Superior temporal gyrus (tissue), 1 donor: ENCODE measurements around the gene ZNF462.

ENCODE experiments used
- DNase-seq: peaks from one replicate; pipeline ENCODE4 v3.0.0-alpha.2; 2016; ENCODE audit errors: extremely low spot score

The ZNF462 gene

GRCh38 chr9:106929471-106930177 lies 66.7 kb downstream of the ZNF462 start:
- peak; percentile 40 for DNase-seq

DNA sequence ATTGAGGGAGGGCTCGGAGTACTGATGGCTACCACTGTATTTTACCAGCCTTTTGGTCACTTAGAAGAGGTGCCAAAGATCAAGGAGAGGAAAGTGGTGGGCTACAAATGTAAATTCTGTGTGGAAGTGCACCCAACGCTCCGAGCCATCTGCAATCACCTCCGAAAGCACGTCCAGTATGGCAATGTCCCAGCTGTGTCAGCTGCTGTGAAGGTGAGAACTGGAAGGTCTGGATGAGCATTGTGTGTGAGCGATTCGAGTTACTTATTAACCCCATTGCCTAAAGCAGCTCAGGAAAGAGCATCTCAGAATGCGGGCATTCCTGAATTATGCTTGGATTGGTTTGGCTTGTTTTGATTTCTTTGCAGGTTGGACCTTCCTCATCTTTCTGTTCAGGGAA lies 67.5 kb downstream of the ZNF462 start:
- DNase-seq: no peak

DNA sequence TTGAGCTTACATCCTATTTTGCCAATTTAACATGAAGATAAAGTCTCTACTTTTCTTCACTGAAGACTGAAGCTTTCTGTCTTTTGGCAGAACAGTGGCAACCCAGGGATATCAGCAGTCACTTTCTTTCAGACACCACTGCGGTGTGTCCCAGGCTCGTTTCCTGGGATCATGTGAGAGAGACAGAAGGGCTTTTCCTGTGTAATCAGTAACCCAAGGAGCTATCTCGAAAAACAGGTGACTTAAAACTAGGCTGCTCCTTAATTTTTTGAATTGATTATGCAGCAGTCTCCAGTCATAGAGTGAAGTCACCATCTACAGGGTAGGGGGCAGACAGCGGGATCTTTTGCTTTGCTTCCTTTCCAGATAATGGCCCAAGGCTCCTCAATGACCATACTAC lies 68.5 kb downstream of the ZNF462 start:
- DNase-seq: no peak

DNA sequence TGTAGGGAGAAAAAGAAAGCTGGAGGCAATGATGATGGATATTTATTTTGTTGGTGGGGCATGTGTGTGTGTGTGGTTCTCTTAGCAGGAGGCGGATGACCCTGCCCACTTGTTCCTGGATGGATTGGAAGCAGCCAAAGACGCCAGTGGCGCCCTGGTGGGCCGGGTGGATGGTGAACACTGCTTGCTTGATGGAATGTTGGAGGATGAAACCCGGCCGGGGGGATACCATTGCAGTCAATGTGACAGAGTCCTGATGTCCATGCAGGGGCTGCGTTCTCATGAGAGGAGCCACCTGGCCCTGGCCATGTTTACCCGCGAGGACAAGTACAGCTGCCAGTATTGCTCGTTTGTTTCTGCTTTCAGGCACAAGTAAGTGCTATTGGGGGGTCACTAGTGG lies 69.2 kb downstream of the ZNF462 start:
- DNase-seq: no peak

GRCh38 chr9:106932675-106933074 lies 69.7 kb downstream of the ZNF462 start:
- DNase-seq: no peak

GRCh38 chr9:106933470-106933869 lies 70.5 kb downstream of the ZNF462 start:
- DNase-seq: no peak

- no peak for DNase-seq
Measured at GRCh38 chr9:106934442-106935238, 71.7 kb downstream of the ZNF462 start.

DNA sequence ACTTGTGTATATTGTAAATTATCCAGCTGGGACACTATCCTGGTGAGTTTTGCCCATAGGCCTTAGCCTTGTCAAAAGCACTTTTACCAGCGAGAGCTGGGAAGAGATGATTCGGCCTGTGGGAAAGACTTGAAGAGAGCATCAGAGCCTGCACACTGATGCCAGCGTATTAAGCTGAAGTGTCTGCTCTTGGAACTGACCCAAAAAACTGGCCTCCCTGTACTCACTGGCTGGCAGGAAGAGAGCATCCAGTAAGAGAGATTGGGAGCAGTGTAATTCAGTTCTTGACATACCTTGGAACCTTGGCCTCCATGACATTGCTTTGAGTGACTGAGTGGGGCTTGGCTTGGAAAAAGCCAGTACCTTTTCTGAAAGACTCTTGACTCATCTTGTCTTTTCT lies 73.7 kb downstream of the ZNF462 start:
- no peak for DNase-seq

DNA sequence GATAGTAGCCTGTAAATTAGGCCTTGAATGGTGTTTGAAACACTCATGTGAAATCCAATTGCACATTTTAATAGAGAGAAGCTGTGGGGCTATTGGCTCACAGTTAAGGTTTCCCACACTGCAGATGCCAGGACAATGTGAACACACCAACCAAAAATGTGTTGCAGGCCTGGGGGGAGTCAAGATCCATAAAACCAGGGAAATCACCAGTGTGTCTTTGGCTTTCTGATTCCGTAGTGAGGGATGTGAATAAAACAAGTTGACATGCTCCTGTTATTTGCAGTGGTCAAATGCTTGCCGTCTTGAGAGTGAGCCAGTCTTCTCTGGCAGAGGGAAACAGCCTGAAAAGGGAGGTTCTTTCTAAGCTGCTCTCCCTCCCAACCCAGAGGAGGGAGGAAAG lies 79.0 kb downstream of the ZNF462 start:
- no peak for DNase-seq

GRCh38 chr9:106945727-106946660 lies 83.0 kb downstream of the ZNF462 start:
- DNase-seq: no peak

DNA sequence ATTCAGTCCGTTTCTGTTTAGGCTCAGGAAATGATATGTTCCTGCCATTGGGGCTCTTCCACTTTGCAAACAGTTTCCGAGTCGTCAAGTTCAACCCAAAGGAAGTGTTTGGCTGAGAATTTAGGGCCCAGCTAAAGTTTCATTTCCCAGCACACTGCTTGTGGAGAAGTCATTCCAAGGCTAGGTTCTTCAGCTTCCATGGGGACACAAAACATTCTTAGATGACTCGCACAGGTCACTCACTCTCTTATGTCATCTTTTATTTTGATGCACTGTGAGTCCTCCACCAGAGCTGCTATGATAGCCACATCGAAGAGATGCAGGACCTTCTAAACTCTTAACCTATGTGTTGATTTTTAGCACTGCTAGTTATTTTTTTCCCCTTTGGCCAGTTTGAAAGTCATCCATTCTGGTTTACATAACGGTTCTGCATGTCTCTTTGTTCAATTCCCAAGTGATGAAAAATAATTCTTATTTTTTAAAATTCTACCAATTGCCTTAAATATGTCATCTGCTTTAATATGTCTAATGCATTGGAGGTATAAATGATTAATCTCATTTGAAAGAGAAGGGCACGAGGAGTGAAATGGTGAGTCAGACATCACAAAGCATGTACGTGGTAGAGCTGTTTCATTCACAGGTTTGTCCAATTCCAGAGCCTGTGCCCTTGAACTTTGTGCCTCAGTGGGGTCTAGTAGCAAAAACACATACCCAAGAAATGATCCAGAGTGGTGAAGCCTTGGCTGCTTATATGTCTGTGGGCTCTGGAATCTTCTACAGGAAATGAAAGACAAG lies 84.3 kb downstream of the ZNF462 start:
- no peak for DNase-seq

- DNase-seq: no peak
Measured at GRCh38 chr9:106953174-106953573, 90.2 kb downstream of the ZNF462 start.

DNA sequence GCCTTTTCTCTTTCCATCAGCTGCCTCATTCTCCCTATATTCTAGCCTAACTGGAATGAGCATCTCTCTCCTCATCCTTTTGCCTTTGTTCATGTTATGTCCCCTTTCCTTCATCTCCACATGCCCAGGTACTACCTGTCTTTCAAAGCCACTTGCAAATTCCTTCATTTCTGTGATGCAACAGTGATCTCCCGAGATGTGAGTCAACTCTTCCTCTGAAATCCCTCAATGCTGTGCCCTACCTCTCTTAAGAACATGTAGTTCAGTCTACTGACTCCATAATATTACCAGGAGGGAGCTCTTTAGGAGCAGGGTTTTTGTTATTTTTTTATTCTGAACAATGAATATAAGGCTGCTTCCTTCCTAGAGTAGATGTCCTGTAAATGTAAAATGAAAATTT lies 91.6 kb downstream of the ZNF462 start:
- DNase-seq: no peak

DNA sequence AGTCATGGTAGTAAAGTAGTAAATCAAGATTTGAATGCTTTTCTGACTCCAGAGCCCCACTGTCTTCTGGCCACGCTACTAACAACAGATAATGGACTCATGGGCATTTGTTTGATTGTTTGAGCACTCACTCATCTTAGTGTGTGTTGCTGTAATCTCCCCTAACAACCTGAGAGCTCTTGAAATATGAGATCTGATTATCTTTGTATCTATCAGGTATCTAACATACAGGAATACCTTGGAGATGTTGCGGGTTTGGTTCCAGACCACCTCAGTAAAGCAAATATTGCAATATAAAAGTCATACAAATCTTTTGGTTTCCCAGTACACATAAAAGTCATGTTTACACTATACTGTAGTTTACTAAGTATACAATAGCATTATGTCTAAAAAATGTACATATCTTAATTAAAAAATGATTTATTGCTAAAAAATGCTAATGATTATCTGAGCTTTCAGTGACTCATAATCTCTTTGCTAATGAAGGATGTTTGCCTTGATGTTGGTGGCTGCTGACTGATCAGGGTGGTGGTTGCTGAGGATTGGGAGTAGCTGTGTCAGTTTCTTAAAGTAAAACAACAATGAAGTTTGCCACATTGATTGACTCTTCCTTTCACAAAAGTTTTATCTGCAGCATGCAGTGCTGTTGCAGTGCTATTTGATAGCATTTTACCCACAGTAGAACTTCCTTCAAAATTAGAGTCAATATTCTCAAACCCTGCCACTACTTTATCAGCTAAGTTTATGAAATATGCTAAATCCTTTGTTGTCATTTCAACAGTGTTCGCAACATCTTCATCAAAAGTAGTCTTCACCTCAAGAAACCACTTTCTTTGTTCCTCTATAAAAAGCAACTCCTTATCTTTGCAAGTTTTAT lies 92.2 kb downstream of the ZNF462 start:
- no peak for DNase-seq

DNA sequence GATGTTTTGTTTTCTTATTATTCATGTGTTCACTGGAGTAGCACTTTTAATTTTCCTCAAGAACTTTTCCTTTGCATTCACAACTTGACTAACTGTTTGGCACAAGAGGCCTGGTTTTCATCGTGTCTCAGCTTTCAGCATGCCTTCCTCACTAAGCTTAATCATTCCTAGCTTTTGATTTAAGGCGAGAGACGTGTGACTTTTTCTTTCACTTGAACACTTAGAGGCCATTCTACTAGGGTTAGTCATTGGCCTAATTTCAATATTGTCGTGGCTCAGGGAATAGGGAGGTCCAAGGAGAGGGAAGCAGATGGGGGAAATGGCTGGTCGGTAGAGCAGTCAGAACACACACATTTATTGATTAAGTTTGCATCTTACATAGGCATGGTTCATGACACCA lies 94.0 kb downstream of the ZNF462 start:
- DNase-seq: no peak

DNA sequence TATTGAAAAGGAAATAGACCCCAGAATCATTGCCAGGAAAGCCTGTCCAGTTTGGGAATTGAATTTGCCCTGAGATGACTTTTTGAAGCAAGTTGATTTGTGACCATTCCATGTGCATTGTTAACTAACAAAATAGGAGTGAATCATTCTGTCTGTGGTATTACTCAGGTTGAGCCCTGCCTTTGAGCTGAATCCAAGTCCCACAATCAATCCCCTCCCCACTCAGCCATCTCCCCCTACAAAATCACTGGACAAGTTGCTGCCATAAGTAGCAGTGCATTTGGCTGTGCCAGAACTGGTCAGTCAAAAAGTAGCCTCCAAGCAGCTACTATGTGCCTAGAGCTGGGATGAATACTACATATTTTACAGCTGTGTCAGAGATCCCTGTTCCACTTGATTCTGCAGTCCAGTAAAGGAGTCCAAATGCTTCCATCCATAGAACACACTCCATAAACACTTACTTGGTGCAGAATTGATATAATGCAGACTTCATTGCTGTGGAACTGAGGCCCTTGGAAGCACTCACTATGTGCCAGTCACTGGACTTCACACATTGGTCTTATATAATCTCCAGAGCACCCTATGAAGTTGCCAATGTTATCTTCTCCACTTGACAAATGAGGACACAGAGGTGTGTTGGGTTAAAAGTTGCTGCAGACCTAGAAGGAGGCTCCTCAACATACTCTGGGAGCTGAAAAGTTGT lies 96.1 kb downstream of the ZNF462 start:
- DNase-seq: no peak

DNA sequence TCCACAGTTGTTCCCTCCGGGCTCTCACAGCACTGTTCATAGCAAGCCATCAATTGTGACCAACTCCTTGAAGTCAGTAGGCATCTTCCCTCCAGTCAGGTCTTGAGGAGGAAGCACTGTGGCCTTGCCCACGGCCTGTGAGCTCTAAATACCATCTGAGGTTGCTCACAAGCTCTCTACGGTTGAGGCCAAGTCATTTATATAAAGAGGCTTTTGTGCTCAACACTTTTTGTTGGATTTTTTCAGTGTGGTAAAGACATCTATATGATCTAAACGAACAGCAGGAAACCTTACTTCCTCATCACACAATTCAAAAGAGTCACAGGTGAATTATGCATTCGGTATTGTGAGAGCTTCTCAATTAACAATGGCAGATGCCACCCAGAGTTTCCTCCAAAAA lies 97.3 kb downstream of the ZNF462 start:
- no peak for DNase-seq

GRCh38 chr9:106961623-106962022 lies 98.7 kb downstream of the ZNF462 start:
- no peak for DNase-seq

DNA sequence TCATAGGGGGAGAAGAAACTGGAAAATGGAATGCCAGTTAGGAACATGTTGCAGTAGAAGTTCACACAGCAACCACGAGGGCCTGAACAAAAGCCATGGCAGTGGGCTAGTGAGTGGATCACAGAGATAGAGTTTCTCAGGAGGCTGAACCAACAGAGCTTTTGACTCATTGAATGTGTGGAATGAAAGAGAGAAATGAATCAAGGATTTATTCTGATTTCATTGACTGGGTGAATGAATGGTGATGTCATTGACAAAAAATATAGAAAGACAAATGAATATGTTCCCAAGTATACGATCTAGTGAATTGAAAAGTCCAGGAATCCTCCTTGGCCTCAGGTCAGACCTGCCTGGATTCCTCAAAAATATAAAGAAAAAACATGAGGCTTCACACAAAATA lies 99.2 kb downstream of the ZNF462 start:
- DNase-seq: no peak
